ENCODE measurements around the gene RPRM.

DNA sequence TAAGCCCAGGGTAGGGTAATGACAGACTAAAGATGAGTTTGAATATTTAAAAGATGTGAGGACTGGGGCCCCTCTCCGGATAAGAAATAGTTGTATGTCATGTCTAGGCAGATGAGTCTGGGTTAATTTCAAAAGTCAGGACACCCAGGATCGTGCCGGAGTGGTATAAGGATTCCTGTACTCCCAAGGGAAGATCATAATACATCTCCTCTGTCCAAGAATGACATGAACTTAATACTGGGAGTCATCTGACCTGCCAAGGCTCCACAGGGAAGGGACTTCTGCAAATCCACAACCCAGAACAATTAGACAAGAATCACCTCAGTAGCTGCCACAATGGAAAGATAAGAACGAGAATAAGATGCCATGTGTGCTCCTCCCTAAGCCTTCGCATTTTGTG, 17.1 kb downstream of the RPRM start:
- TF ChIP-seq, protein P1, sequence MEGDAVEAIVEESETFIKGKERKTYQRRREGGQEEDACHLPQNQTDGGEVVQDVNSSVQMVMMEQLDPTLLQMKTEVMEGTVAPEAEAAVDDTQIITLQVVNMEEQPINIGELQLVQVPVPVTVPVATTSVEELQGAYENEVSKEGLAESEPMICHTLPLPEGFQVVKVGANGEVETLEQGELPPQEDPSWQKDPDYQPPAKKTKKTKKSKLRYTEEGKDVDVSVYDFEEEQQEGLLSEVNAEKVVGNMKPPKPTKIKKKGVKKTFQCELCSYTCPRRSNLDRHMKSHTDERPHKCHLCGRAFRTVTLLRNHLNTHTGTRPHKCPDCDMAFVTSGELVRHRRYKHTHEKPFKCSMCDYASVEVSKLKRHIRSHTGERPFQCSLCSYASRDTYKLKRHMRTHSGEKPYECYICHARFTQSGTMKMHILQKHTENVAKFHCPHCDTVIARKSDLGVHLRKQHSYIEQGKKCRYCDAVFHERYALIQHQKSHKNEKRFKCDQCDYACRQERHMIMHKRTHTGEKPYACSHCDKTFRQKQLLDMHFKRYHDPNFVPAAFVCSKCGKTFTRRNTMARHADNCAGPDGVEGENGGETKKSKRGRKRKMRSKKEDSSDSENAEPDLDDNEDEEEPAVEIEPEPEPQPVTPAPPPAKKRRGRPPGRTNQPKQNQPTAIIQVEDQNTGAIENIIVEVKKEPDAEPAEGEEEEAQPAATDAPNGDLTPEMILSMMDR (IDR thresholded peaks at IDR 0.05), result no peak
- TF ChIP-seq POLR2A (IDR thresholded peaks at IDR 0.05), result no peak

Measured in testis (tissue), 2 donors.